Epithelial cell of proximal tubule (primary cell): ENCODE results near the gene TATDN3. TPM values are rescaled to one million over a fixed set of nuclear protein-coding genes. Genes with fewer than 3 reads are reported as not detected.

ENCODE experiments used
- DNase-seq: peaks from one replicate; pipeline ENCODE4 v3.0.0-alpha.2; 2011; ENCODE audit warnings: low read depth
- H3K4me3 ChIP-seq: 2 replicates; pipeline ENCODE4 v1.5.1; 2011; ENCODE audit warnings: low read depth, mild to moderate bottlenecking, low read length
- total RNA-seq: library from RNA; depleted of rRNA; stranded (reverse); fragments of >200 nt; gene quantifications from 2 replicates; pipeline ENCODE4 v1.2.3, GENCODE V29; 2015
- TF ChIP-seq, protein P1 (sequence below): conservative IDR thresholded peaks from 2 replicates; pipeline ENCODE4 v1.5.1; 2012; ENCODE audit warnings: low read depth, mild to moderate bottlenecking, low read length

TATDN3 gene
- total RNA-seq, 1 donor from 2014 or later, result 12.9 TPM

DNA sequence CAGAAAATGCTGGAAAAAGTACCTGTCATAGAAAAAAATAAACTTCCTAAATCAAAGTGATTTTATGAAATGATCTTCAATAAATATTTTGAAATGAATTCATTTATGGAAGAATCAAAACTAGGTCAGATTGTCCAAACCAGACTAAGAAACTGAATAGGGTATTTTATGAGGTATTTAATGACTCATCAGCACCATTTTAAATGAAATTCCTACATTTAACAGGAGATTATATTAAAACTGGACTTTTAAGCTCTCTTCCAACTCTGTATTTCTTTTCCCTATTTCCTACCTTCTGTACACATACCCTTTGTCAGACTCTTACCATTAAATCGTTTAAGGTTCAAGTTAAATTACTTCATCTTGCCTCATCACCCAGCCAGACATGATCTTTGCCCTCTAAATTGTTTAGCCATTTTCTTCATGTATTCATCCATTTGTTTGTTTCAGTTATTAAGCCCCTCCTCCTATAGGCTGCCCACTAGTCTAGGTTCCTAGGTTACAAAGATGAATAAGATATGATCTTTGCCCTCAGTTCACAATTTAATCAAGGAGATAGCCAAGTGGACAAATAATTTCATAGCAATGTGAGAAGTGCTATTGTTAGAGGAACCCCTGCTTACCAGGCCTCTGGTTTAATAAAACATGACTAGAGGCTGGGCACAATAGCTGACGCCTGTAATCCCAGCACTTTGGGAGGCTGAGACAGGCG is 25.0 kb downstream of the TATDN3 start:
- TF ChIP-seq, protein P1, sequence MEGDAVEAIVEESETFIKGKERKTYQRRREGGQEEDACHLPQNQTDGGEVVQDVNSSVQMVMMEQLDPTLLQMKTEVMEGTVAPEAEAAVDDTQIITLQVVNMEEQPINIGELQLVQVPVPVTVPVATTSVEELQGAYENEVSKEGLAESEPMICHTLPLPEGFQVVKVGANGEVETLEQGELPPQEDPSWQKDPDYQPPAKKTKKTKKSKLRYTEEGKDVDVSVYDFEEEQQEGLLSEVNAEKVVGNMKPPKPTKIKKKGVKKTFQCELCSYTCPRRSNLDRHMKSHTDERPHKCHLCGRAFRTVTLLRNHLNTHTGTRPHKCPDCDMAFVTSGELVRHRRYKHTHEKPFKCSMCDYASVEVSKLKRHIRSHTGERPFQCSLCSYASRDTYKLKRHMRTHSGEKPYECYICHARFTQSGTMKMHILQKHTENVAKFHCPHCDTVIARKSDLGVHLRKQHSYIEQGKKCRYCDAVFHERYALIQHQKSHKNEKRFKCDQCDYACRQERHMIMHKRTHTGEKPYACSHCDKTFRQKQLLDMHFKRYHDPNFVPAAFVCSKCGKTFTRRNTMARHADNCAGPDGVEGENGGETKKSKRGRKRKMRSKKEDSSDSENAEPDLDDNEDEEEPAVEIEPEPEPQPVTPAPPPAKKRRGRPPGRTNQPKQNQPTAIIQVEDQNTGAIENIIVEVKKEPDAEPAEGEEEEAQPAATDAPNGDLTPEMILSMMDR, result no peak
- H3K4me3 ChIP-seq, result no peak overlapping the region
- DNase-seq, result no peak

DNA sequence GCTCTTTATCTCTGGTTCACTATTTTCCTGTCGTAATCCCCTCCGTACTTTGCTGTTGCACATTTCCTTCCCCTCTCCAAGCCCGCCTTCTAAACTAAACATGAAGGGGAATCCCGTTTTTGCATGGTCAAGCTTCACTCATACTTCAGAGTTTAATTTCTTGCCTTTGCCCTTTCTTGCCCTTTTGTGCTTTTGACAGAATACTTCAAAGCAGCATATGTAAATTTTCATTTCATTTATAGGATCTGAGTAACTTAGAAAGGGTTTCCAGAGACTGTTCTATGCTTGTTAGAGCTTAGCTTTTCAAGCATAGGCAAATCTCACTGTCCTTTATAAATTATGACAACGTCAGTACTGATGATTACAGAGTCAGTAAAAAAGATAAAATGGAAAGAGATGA is 28.0 kb downstream of the TATDN3 start:
- TF ChIP-seq, protein P1, result no peak
- DNase-seq, result no peak
- no peak overlapping the region for H3K4me3 ChIP-seq

DNA sequence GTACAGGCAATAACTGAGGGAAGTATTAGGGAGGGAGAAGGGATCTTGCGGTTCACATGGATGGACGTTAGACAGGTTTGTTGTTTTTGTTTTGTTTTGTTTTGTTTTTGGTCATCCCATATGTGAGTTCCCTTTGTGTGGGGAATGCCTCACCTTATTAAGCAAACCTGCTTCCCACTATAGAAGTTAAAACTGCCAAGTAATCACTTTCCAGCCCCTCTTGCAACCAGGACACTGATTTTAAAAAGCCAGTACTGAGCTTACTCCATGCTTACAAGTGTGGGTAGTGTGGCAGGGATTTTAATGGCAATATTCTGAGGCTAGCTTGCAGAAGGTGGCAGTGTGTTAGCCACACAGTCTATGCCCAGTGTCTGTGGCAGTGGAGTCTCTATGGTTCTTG is 29.3 kb downstream of the TATDN3 start:
- no peak for DNase-seq
- TF ChIP-seq, protein P1, result no peak
- H3K4me3 ChIP-seq, result no peak overlapping the region

DNA sequence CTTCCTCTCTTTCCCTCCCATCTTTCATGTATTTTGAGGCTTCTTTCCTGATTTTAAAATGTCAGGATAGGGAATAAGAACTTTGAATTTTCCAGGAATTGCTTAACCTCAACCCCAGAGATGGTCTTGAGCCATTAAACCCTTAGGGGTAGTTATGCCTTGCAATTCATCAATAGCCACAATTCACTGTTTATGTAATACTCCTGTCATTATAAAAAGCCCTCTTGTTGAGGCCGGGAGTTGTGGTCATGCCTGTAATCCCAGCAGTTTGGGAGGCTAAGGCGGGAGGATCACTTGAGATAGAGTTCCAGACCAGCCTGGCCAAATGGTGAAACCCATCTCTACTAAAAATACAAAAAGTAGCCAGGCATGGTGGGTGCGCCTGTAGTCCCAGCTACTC is 31.3 kb downstream of the TATDN3 start:
- no peak overlapping the region for H3K4me3 ChIP-seq
- no peak for DNase-seq
- TF ChIP-seq, protein P1, result no peak

DNA sequence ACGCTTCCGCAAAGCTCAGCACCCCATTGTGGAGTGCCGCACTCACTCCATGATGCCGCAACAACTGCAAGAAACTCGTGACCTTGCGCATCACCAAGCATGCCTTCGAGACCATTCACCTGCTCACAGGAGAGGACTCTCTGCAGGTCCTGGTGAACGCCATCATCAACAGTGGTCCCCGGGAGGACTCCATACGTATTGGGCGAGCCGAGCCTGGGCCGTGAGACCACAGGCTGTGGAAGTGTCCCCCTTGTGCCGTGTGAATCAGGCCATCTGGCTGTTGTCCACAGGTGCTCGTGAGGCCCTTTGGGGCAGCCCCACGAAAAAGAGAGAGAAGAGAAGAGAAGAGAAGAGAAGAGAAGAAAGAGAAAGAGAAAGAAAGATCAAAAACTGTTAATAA is 32.5 kb downstream of the TATDN3 start:
- TF ChIP-seq, protein P1, result no peak
- DNase-seq, result no peak
- no peak overlapping the region for H3K4me3 ChIP-seq

DNA sequence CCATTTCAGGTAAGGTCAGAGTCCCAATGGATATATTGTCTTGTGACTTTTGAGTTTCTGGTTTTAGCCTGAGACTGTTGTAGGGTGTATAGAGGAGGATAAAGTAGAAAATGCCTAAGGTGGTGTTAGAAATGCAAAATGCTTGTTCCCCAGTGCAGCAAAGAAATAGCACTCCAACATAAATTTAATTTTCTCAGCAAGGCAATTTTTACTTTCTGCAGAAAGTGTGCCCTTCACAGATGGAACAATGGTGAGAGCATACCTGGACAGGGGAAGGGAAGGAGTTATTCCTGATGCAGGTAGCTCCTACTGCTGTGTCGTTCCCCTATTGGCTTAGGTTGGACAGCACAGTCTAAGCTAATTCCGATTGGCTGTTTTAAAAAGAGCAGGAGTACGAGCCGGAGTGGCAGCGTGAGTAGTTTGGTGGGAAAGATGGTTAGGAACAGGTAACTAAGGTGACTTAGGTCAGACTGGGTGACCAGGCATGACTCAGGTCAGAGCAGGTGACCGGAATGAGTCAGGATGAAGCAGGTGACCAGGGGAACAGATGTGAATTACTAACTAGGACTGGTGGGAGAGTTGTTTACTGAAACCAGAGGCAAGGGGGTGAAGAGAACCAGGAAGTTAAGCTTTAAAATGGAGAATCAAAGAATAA is 34.2 kb downstream of the TATDN3 start:
- no peak for DNase-seq
- TF ChIP-seq, protein P1, result no peak
- H3K4me3 ChIP-seq, result no peak overlapping the region
